ENCODE data around the gene PDCD5. TPM values are rescaled to one million over a fixed set of nuclear protein-coding genes. Genes with fewer than 3 reads are reported as not detected.

Gene PDCD5
- total and polyA plus RNA-seq, 2 donors (not counting 1 experiment from before 2014, with no cell fraction given): 107 to 115 TPM

- no peak overlapping the region for H2AFZ ChIP-seq (ENCODE audit: low read length)
- H3K36me3 ChIP-seq (ENCODE audit: control insufficient read depth, insufficient read depth, low read length): no peaks in the 10 kb centered on the region
- no peaks in the 10 kb centered on the region for H3K4me1 ChIP-seq (ENCODE audit: control insufficient read depth, extremely low read depth, insufficient read depth, low read length)
- H3K9ac ChIP-seq (ENCODE audit: insufficient read depth, low read length): no peak overlapping the region
- no peak for DNase-seq (ENCODE audit: low read depth in 2 of 2)
- TF ChIP-seq EZH2 (IDR thresholded peaks at IDR 0.05; ENCODE audit: low read length, missing control alignments) (no peak), CTCF (conservative IDR thresholded peaks at IDR 0.05 in 1 of 2, IDR thresholded peaks at IDR 0.05 in 1 of 2; ENCODE audit: low read depth in 1 of 2, low read length in 2 of 2) (no peak)
- H4K20me1 ChIP-seq (ENCODE audit: control insufficient read depth, extremely low read depth, insufficient read depth, low read length): no peaks in the 10 kb centered on the region
- H3K27me3 ChIP-seq (ENCODE audit: control insufficient read depth, insufficient read depth, low read length): no peaks in the 10 kb centered on the region
- no peaks in the 10 kb centered on the region for H3K79me2 ChIP-seq (ENCODE audit: control insufficient read depth, insufficient read depth, low read length)
- no peaks in the 10 kb centered on the region for H3K9me3 ChIP-seq (ENCODE audit: control insufficient read depth, insufficient read depth, low read depth, low read length)
- no peak overlapping the region for H3K27ac ChIP-seq (ENCODE audit: insufficient read depth, low read length)
- H3K4me3 ChIP-seq (replicated peaks in 1 of 4; ENCODE audit: control extremely low read depth in 1 of 4, insufficient read depth in 1 of 4, low read depth in 3 of 4, low read length in 4 of 4): no peak overlapping the region
- no peak overlapping the region for H3K4me2 ChIP-seq (ENCODE audit: extremely low read depth, insufficient read depth, low read length)
These were observed 38.4 kb upstream of the PDCD5 start for GRCh38 chr19:32542477-32543108.

DNA sequence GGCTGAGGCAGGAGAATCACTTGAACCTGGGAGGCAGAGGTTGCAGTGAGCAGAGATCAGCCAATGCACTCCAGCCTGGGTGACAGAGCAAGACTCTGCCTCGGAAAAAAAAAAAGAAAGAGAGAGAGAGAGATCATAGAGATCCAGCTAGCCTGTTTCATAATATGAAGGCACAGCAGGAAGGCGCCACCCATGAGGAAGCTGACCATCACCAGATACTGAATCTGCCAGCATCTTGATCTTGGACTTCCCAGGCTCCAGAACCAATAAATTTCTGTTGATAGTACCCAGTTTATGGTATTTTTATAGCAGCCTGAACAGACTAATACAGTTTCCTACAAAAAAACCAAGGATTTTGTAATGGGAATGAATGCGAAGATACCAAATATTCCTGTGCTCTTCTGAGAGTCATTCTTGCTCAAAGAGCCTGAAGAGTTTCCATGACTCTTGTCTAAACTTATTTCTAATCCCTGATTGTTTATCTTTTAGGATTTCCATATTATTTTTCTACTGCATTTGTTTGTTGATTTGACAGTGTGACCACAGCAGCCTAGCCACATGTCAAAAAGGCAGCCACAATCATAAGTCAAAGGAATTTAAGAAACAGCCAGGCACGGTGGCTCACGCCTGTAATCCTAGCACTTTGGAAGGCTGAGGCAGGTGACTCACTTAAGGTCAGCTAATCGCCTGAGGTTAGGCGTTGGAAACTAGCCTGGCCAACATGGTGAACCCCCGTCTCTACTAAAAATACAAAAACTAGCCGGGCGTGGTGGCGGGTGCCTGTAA is 37.7 kb upstream of the PDCD5 start:
- Histone ChIP-seq H3K79me2 (ENCODE audit: control insufficient read depth, insufficient read depth, low read length) (no peaks in the 10 kb centered on the region), H4K20me1 (ENCODE audit: control insufficient read depth, extremely low read depth, insufficient read depth, low read length) (no peaks in the 10 kb centered on the region), H3K4me1 (ENCODE audit: control insufficient read depth, extremely low read depth, insufficient read depth, low read length) (no peaks in the 10 kb centered on the region), H3K36me3 (ENCODE audit: control insufficient read depth, insufficient read depth, low read length) (no peaks in the 10 kb centered on the region), H3K27me3 (ENCODE audit: control insufficient read depth, insufficient read depth, low read length) (no peaks in the 10 kb centered on the region), H3K9ac (ENCODE audit: insufficient read depth, low read length) (no peak overlapping the region), H2AFZ (ENCODE audit: low read length) (no peak overlapping the region), H3K27ac (ENCODE audit: insufficient read depth, low read length) (no peak overlapping the region), H3K4me3 (replicated peaks in 1 of 4; ENCODE audit: control extremely low read depth in 1 of 4, insufficient read depth in 1 of 4, low read depth in 3 of 4, low read length in 4 of 4) (no peak overlapping the region), H3K4me2 (ENCODE audit: extremely low read depth, insufficient read depth, low read length) (no peak overlapping the region), H3K9me3 (ENCODE audit: control insufficient read depth, insufficient read depth, low read depth, low read length) (no peaks in the 10 kb centered on the region)
- TF ChIP-seq CTCF (conservative IDR thresholded peaks at IDR 0.05 in 1 of 2, IDR thresholded peaks at IDR 0.05 in 1 of 2; ENCODE audit: low read depth in 1 of 2, low read length in 2 of 2): no peak
- TF ChIP-seq EZH2 (IDR thresholded peaks at IDR 0.05; ENCODE audit: low read length, missing control alignments): no peak
- peak in 1 of 2 donors; percentile 25 for DNase-seq (ENCODE audit: low read depth in 2 of 2)

GRCh38 chr19:32544917-32545316 is 36.1 kb upstream of the PDCD5 start:
- no peaks in the 10 kb centered on the region for H3K9me3 ChIP-seq (ENCODE audit: control insufficient read depth, insufficient read depth, low read depth, low read length)
- no peak overlapping the region for H3K4me3 ChIP-seq (replicated peaks in 1 of 4; ENCODE audit: control extremely low read depth in 1 of 4, insufficient read depth in 1 of 4, low read depth in 3 of 4, low read length in 4 of 4)
- no peaks in the 10 kb centered on the region for H3K79me2 ChIP-seq (ENCODE audit: control insufficient read depth, insufficient read depth, low read length)
- H3K36me3 ChIP-seq (ENCODE audit: control insufficient read depth, insufficient read depth, low read length): no peaks in the 10 kb centered on the region
- TF ChIP-seq EZH2 (IDR thresholded peaks at IDR 0.05; ENCODE audit: low read length, missing control alignments) (no peak), CTCF (conservative IDR thresholded peaks at IDR 0.05 in 1 of 2, IDR thresholded peaks at IDR 0.05 in 1 of 2; ENCODE audit: low read depth in 1 of 2, low read length in 2 of 2) (no peak)
- H3K4me1 ChIP-seq (ENCODE audit: control insufficient read depth, extremely low read depth, insufficient read depth, low read length): no peaks in the 10 kb centered on the region
- no peak overlapping the region for H3K4me2 ChIP-seq (ENCODE audit: extremely low read depth, insufficient read depth, low read length)
- H3K27me3 ChIP-seq (ENCODE audit: control insufficient read depth, insufficient read depth, low read length): no peaks in the 10 kb centered on the region
- H2AFZ ChIP-seq (ENCODE audit: low read length): no peak overlapping the region
- no peak overlapping the region for H3K27ac ChIP-seq (ENCODE audit: insufficient read depth, low read length)
- no peaks in the 10 kb centered on the region for H4K20me1 ChIP-seq (ENCODE audit: control insufficient read depth, extremely low read depth, insufficient read depth, low read length)
- H3K9ac ChIP-seq (ENCODE audit: insufficient read depth, low read length): no peak overlapping the region
- no peak for DNase-seq (ENCODE audit: low read depth in 2 of 2)
